Measurements from ENCODE around the gene DIS3L2. TPM values are rescaled to one million over a fixed set of nuclear protein-coding genes. Genes with fewer than 3 reads are reported as not detected.
"Not testable (repeated sequence)": the region's sequence is repeated elsewhere in the genome, so short reads cannot be mapped to it uniquely, and the experiment has no call there.

DIS3L2 gene
- total and polyA plus RNA-seq, 2 of the 8 experiments (the other 6 are each of a cell fraction or from before 2014, with no cell fraction given): 11.5 to 21.6 TPM

GRCh38 chr2:232334136-232334884 lies 372.8 kb downstream of the DIS3L2 start:
- H3K23ac ChIP-seq (ENCODE audit: insufficient read length); H3K4me2 ChIP-seq (ENCODE audit: insufficient read depth in 1 of 2, low read depth in 2 of 2, low read length in 2 of 2); H2AK5ac ChIP-seq (ENCODE audit: low read depth, low read length); H3K56ac ChIP-seq (replicated peaks; ENCODE audit: insufficient read length, low read depth, low read length); H3K4me3 ChIP-seq (ENCODE audit: extremely low read depth in 1 of 4, insufficient read depth in 2 of 4, low read depth in 3 of 4, low read length in 4 of 4); H3K9me3 ChIP-seq (ENCODE audit: insufficient read depth in 2 of 2, low read depth in 1 of 2, low read length in 1 of 2); H3K18ac ChIP-seq (ENCODE audit: extremely low read depth, low read length); H3K4ac ChIP-seq (replicated peaks; ENCODE audit: insufficient read length, low read depth, low read length); H3K27me3 ChIP-seq (replicated peaks in 1 of 4; ENCODE audit: control insufficient read depth in 3 of 4, extremely low read depth in 1 of 4, insufficient read depth in 3 of 4, low read length in 3 of 4); H4K91ac ChIP-seq (replicated peaks; ENCODE audit: insufficient read length, low read length); H4K5ac ChIP-seq (ENCODE audit: insufficient read length, low read depth, low read length); H3K79me2 ChIP-seq (ENCODE audit: control insufficient read depth in 1 of 2, insufficient read depth in 2 of 2, low read length in 2 of 2); H3K23me2 ChIP-seq (ENCODE audit: low read depth, low read length); H4K8ac ChIP-seq (ENCODE audit: extremely low read depth, insufficient read depth, low read length); H3K27ac ChIP-seq (ENCODE audit: low read depth, low read length); FAIRE-seq; H3K9ac ChIP-seq (replicated peaks in 1 of 4; ENCODE audit: extremely low read depth in 1 of 4, low read depth in 3 of 4, low read length in 3 of 4); H3K79me1 ChIP-seq (ENCODE audit: low read depth, low read length); H3K36me3 ChIP-seq (ENCODE audit: control insufficient read depth in 2 of 4, insufficient read depth in 4 of 4, low read length in 3 of 4); H2BK5ac ChIP-seq (ENCODE audit: low read depth, low read length); H2BK12ac ChIP-seq (ENCODE audit: low read depth, low read length); H2BK120ac ChIP-seq (replicated peaks; ENCODE audit: low read depth, low read length); H3K14ac ChIP-seq (ENCODE audit: insufficient read length); H3K4me1 ChIP-seq (replicated peaks in 1 of 4; ENCODE audit: control insufficient read depth in 3 of 4, insufficient read depth in 4 of 4, low read length in 3 of 4); H2BK15ac ChIP-seq (ENCODE audit: low read length); POLR2A ChIA-PET (ENCODE audit: partially characterized antibody); H2AFZ ChIP-seq (ENCODE audit: low read length); H4K20me1 ChIP-seq (replicated peaks in 1 of 2; ENCODE audit: control insufficient read depth in 1 of 2, insufficient read depth in 2 of 2, low read length in 2 of 2); H2BK20ac ChIP-seq (ENCODE audit: low read length): not testable (repeated sequence)
- CTCF ChIA-PET (ENCODE audit: partially characterized antibody): interaction anchor here (0.6 to 5.5 kb wide), 26 partner anchors 7 to 434 kb away, joined by 3 to 92 read pairs (median 3); partner anchors contain the start of genes CHRNG and PRSS56
- WGBS, 2 experiments (ENCODE audit: extremely low coverage in 1 of 2, insufficient coverage in 1 of 2, insufficient read length in 1 of 2, insufficient replicate concordance in 2 of 2, low coverage in 1 of 2, low lambda C conversion rate in 2 of 2, missing lambda C conversion rate in 1 of 2): 97% methylated on average over 26 of the region's 33 CpGs; no CpG with 5 or more reads in 1 of the 2 experiments
- DNase-seq (ENCODE audit: low read depth in 1 of 2, low spot score in 2 of 2): peak in 1 of 2 experiments; percentile 28

- H3K23ac ChIP-seq (ENCODE audit: insufficient read length); H3K18ac ChIP-seq (ENCODE audit: extremely low read depth, low read length); H2BK120ac ChIP-seq (replicated peaks; ENCODE audit: low read depth, low read length); POLR2A ChIA-PET (ENCODE audit: partially characterized antibody); H3K27ac ChIP-seq (ENCODE audit: low read depth, low read length); H4K91ac ChIP-seq (replicated peaks; ENCODE audit: insufficient read length, low read length); H2BK5ac ChIP-seq (ENCODE audit: low read depth, low read length); H3K4me2 ChIP-seq (ENCODE audit: insufficient read depth in 1 of 2, low read depth in 2 of 2, low read length in 2 of 2); H3K79me1 ChIP-seq (ENCODE audit: low read depth, low read length); H3K4me3 ChIP-seq (ENCODE audit: extremely low read depth in 1 of 4, insufficient read depth in 2 of 4, low read depth in 3 of 4, low read length in 4 of 4); H4K8ac ChIP-seq (ENCODE audit: extremely low read depth, insufficient read depth, low read length); H2BK12ac ChIP-seq (ENCODE audit: low read depth, low read length); H2BK15ac ChIP-seq (ENCODE audit: low read length); H4K5ac ChIP-seq (ENCODE audit: insufficient read length, low read depth, low read length); H3K14ac ChIP-seq (ENCODE audit: insufficient read length); H3K9ac ChIP-seq (replicated peaks in 1 of 4; ENCODE audit: extremely low read depth in 1 of 4, low read depth in 3 of 4, low read length in 3 of 4); H3K36me3 ChIP-seq (ENCODE audit: control insufficient read depth in 2 of 4, insufficient read depth in 4 of 4, low read length in 3 of 4); DNase-seq (ENCODE audit: low read depth in 1 of 2, low spot score in 2 of 2); H4K20me1 ChIP-seq (replicated peaks in 1 of 2; ENCODE audit: control insufficient read depth in 1 of 2, insufficient read depth in 2 of 2, low read length in 2 of 2); H3K79me2 ChIP-seq (ENCODE audit: control insufficient read depth in 1 of 2, insufficient read depth in 2 of 2, low read length in 2 of 2); H2AK5ac ChIP-seq (ENCODE audit: low read depth, low read length); H3K4me1 ChIP-seq (replicated peaks in 1 of 4; ENCODE audit: control insufficient read depth in 3 of 4, insufficient read depth in 4 of 4, low read length in 3 of 4); H3K9me3 ChIP-seq (ENCODE audit: insufficient read depth in 2 of 2, low read depth in 1 of 2, low read length in 1 of 2); H3K4ac ChIP-seq (replicated peaks; ENCODE audit: insufficient read length, low read depth, low read length); H3K27me3 ChIP-seq (replicated peaks in 1 of 4; ENCODE audit: control insufficient read depth in 3 of 4, extremely low read depth in 1 of 4, insufficient read depth in 3 of 4, low read length in 3 of 4); FAIRE-seq; H3K23me2 ChIP-seq (ENCODE audit: low read depth, low read length); H3K56ac ChIP-seq (replicated peaks; ENCODE audit: insufficient read length, low read depth, low read length); H2BK20ac ChIP-seq (ENCODE audit: low read length); H2AFZ ChIP-seq (ENCODE audit: low read length): not testable (repeated sequence)
- CTCF ChIA-PET (ENCODE audit: partially characterized antibody): interaction anchor here (0.7 to 5.5 kb wide), 26 partner anchors 8 to 482 kb away, joined by 3 to 92 read pairs (median 6); partner anchors contain the start of genes CHRNG and PRSS56
- 93% methylated on average over 5 of the region's 6 CpGs; no CpG with 5 or more reads in 1 of the 2 experiments for WGBS, 2 experiments (ENCODE audit: extremely low coverage in 1 of 2, insufficient coverage in 1 of 2, insufficient read length in 1 of 2, insufficient replicate concordance in 2 of 2, low coverage in 1 of 2, low lambda C conversion rate in 2 of 2, missing lambda C conversion rate in 1 of 2)
These were observed 373.3 kb downstream of the DIS3L2 start for GRCh38 chr2:232334885-232335205.

Measured in H1 (cell line).